GM12891 (cell line): Measurements from ENCODE around the gene SLC44A1.

Experiments used
- PAX5 ChIP-seq: IDR thresholded peaks from 2 replicates; pipeline ENCODE4 v1.6.1; 2011; ENCODE audit warnings: low read length, moderate library complexity, mild to moderate bottlenecking; ENCODE audit not compliant: insufficient read depth, severe bottlenecking
- POLR2A ChIP-seq: IDR thresholded peaks from 2 replicates; pipeline ENCODE4 v1.6.1; 2011; ENCODE audit warnings: low read depth, low read length, control low read depth
- POLR2AphosphoS5 ChIP-seq: IDR thresholded peaks from 2 replicates; pipeline ENCODE4 v1.6.1; 2011; ENCODE audit warnings: low read depth, low read length, control low read depth
- POU2F2 ChIP-seq: IDR thresholded peaks from 2 replicates; pipeline ENCODE4 v1.6.1; 2011; ENCODE audit warnings: low read depth, mild to moderate bottlenecking, control low read depth, low read length, moderate library complexity
- SPI1 ChIP-seq: IDR thresholded peaks from 2 replicates; pipeline ENCODE4 v1.6.1; 2011; ENCODE audit warnings: low read depth, low read length, control low read depth
- TAF1 ChIP-seq: IDR thresholded peaks from 2 replicates; pipeline ENCODE4 v1.6.1; 2011; ENCODE audit warnings: low read depth, low read length, control low read depth

GRCh38 chr9:105281272-105281671 is 36.8 kb downstream of the SLC44A1 start:
- TF ChIP-seq POLR2A (no peak), POLR2AphosphoS5 (no peak), SPI1 (no peak), TAF1 (no peak), PAX5 (no peak), POU2F2 (no peak)
